ENCODE measurements around the gene GATD1.

DNA sequence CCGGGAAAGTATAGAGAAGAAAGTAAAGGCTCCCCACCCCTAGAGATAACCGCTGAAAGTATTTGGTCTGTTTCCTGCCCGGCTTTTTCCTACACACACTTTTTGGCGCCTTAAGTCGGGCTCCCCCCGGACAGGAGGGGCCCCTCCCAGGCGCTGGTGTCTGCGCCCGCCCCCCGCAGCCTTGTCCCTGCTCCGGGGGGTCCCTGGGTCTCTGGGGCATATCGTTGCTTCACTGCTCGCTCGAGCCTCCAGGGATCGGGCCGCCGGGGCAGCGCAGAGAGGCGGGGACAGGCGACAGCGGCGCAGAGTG, 49.5 kb upstream of the GATD1 start:
- TF ChIP-seq CTCF (conservative IDR thresholded peaks at IDR 0.05 in 1 of 2, IDR thresholded peaks at IDR 0.05 in 1 of 2; ENCODE audit: extremely low read depth in 1 of 2, insufficient read depth in 1 of 2, low read depth in 1 of 2, low read length in 2 of 2) = no peak
- no peak for TF ChIP-seq EZH2 (IDR thresholded peaks at IDR 0.05; ENCODE audit: borderline replicate concordance, low read length)
